Measurements from ENCODE around the gene NFKBIL1. TPM values are rescaled to one million over a fixed set of nuclear protein-coding genes. Genes with fewer than 3 reads are reported as not detected.

The NFKBIL1 gene
- total RNA-seq, 1 donor from 2014 or later = 28.7 TPM

GRCh38 chr6:31532644-31533454 lies 14.6 kb upstream of the NFKBIL1 start:
- DNase-seq (ENCODE audit: low spot score, unreplicated experiment) = no peak
- Mint-ChIP-seq H3K4me3 (ENCODE audit: low read depth) (no peak overlapping the region), H3K4me1 (ENCODE audit: low read depth) (peaks cover 8% of the 10 kb centered on the region), H3K9me3 (ENCODE audit: low read depth) (no peaks in the 10 kb centered on the region), H3K27me3 (no peaks in the 10 kb centered on the region), H3K36me3 (ENCODE audit: insufficient read depth) (peaks cover 42% of the 10 kb centered on the region), H3K27ac (peak overlapping the region; percentile 73)
- TF ChIP-seq CTCF (IDR thresholded peaks at IDR 0.05; ENCODE audit: unreplicated experiment) = no peak

DNA sequence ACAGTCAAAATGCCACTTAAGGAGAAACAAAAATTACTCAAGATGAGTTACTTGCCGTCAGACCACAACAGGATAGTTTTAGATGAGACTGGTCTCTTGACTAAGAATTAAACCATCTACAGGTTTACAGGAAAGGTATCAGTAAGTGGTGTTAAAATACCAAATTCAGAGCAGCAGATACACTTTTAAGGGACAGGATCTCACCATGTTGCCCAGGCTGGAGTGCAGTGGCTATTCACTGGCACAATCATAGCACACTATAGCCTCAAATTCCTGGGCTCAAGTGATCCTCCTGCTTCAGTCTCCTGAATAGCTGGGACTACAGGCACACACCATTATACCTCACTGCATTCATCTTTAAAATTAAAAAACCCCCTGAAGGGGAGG lies 14.0 kb upstream of the NFKBIL1 start:
- no peak for TF ChIP-seq CTCF (IDR thresholded peaks at IDR 0.05; ENCODE audit: unreplicated experiment)
- no peak overlapping the region for H3K27ac Mint-ChIP-seq
- no peaks in the 10 kb centered on the region for H3K27me3 Mint-ChIP-seq
- H3K4me1 Mint-ChIP-seq (ENCODE audit: low read depth) = peaks cover 10% of the 10 kb centered on the region
- no peaks in the 10 kb centered on the region for H3K9me3 Mint-ChIP-seq (ENCODE audit: low read depth)
- DNase-seq (ENCODE audit: low spot score, unreplicated experiment) = no peak
- H3K4me3 Mint-ChIP-seq (ENCODE audit: low read depth) = no peak overlapping the region
- H3K36me3 Mint-ChIP-seq (ENCODE audit: insufficient read depth) = peaks cover 45% of the 10 kb centered on the region

DNA sequence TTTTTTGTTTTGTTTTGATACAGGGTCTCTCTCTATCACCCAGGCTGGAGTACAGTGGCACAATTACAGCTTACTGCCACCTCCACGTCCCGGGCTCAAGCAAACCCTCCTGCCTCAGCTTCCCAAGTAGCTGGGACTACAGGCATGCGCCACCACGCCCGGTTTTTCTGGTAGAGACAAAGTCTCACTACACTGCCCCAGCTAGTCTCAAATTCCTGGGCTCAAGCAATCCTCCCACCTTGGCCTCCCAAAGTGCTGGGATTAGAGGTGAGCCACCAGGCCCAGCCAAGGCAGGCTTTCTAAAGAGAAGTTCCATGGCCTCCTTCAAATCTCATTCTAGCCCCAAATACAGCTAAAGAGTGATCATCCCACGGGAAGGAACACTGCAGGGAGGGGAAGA lies 13.4 kb upstream of the NFKBIL1 start:
- Mint-ChIP-seq H3K27me3 (no peaks in the 10 kb centered on the region), H3K4me1 (ENCODE audit: low read depth) (peaks cover 16% of the 10 kb centered on the region), H3K4me3 (ENCODE audit: low read depth) (no peak overlapping the region), H3K9me3 (ENCODE audit: low read depth) (no peaks in the 10 kb centered on the region), H3K27ac (peak overlapping the region; percentile 14), H3K36me3 (ENCODE audit: insufficient read depth) (peaks cover 51% of the 10 kb centered on the region)
- no peak for DNase-seq (ENCODE audit: low spot score, unreplicated experiment)
- no peak for TF ChIP-seq CTCF (IDR thresholded peaks at IDR 0.05; ENCODE audit: unreplicated experiment)

- peaks cover 56% of the 10 kb centered on the region for H3K36me3 Mint-ChIP-seq (ENCODE audit: insufficient read depth)
- TF ChIP-seq CTCF (IDR thresholded peaks at IDR 0.05; ENCODE audit: unreplicated experiment) = no peak
- no peak for DNase-seq (ENCODE audit: low spot score, unreplicated experiment)
- no peak overlapping the region for H3K4me3 Mint-ChIP-seq (ENCODE audit: low read depth)
- peaks cover 18% of the 10 kb centered on the region for H3K4me1 Mint-ChIP-seq (ENCODE audit: low read depth)
- H3K27me3 Mint-ChIP-seq = no peaks in the 10 kb centered on the region
- H3K27ac Mint-ChIP-seq = no peak overlapping the region
- H3K9me3 Mint-ChIP-seq (ENCODE audit: low read depth) = no peaks in the 10 kb centered on the region
These were observed 12.8 kb upstream of the NFKBIL1 start for GRCh38 chr6:31534521-31535040.

DNA sequence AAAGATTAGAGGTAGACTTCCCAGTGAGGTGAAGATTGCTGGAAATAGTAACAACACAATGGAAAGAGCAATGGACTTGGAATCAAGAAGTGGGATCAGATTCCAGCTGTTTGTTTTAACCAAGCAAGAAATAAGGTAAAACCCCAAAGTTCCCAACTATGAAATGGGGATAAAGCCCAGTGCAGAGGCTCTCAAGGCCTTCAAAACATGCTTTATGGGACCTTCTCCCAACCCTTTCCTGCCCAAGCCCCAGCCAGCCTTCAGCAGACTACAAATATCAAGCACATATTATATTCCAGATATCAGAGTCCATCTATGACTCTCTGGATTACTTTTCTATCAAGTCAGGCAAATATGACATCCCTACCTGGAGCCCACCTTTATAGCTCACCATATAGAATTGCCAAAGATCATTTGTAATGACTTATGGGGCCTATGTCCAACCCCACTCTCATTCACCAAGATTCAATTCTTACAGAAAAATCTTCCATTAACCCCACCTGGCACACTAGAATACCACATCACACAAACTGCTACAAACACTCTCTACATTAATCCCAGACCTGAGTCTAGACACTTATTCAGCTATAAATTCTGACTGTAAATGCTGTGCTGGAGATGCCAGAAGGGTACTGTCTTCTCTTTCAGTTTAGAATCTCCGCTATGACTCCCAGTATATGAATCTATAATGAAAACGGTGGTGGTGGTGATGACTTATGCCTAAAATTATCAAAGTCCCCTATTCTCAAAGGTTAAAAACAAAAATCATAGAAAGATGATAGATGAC lies 11.7 kb upstream of the NFKBIL1 start:
- no peak for DNase-seq (ENCODE audit: low spot score, unreplicated experiment)
- Mint-ChIP-seq H3K9me3 (ENCODE audit: low read depth) (no peaks in the 10 kb centered on the region), H3K4me1 (ENCODE audit: low read depth) (peaks cover 23% of the 10 kb centered on the region), H3K36me3 (ENCODE audit: insufficient read depth) (peaks cover 58% of the 10 kb centered on the region), H3K27me3 (no peaks in the 10 kb centered on the region), H3K27ac (no peak overlapping the region), H3K4me3 (ENCODE audit: low read depth) (no peak overlapping the region)
- TF ChIP-seq CTCF (IDR thresholded peaks at IDR 0.05; ENCODE audit: unreplicated experiment) = no peak

All from progenitor cell of endocrine pancreas (in vitro differentiated cells).